Right cardiac atrium (tissue), 5 donors: ENCODE measurements around the gene CCDC87. TPM values are rescaled to one million over a fixed set of nuclear protein-coding genes. Genes with fewer than 3 reads are reported as not detected.
A peak's percentile ranks its signal among the peaks of the same experiment; 100 is the strongest.
"Not testable (repeated sequence)": the region's sequence is repeated elsewhere in the genome, so short reads cannot be mapped to it uniquely, and the experiment has no call there.

Source experiments
- ATAC-seq, 2 donors: fragments of 200-7000 bp; cut with Tn5 transposase; one replicate each; pipeline versions ENCODE4 v1.8.0 to v1.9.1; 2020; ENCODE audit warnings: moderate library complexity in 2 of 2, mild to moderate bottlenecking in 1 of 2
- DNase-seq, 3 donors: peaks; one replicate each; pipeline ENCODE4 v3.0.0-alpha.2; 2020
- H3K27ac ChIP-seq: one replicate; pipeline ENCODE4 v1.5.1; 2013; ENCODE audit warnings: mild to moderate bottlenecking, low read length, control low read depth, moderate library complexity
- H3K27me3 ChIP-seq: one replicate; pipeline ENCODE4 v1.6.1; 2013; ENCODE audit not compliant: control insufficient read depth, insufficient read depth
- H3K4me1 ChIP-seq: one replicate; pipeline ENCODE4 v1.6.1; 2013; ENCODE audit warnings: low read length; ENCODE audit not compliant: control insufficient read depth, insufficient read depth
- H3K4me3 ChIP-seq: one replicate; pipeline ENCODE4 v1.5.1; 2013; ENCODE audit warnings: low read length, control low read depth
- H3K9me3 ChIP-seq: one replicate; pipeline ENCODE4 v1.6.1; 2013; ENCODE audit warnings: low read length; ENCODE audit not compliant: control insufficient read depth
- WGBS: extraction: QIAGEN DNeasy Blood & Tissue Kit; methylation state at CpG from one replicate; pipeline ENCODE4 v1.1.7; 2013; 5-methylcytosine and 5-hydroxymethylcytosine counted together
- intact Hi-C, 4 donors: fragments of 100-400 bp; cut with DNase I; formaldehyde crosslinking; loops; one replicate each; pipeline versions ENCODE4 v1.11.0 to v1.14.0; 2022 to 2023
- polyA plus RNA-seq: library from polyadenylated mRNA; stranded (reverse); fragments of 200-250 nt; gene quantifications from one replicate; pipeline ENCODE4 v1.2.3, GENCODE V29; 2013
- total RNA-seq, 4 donors: library from RNA; stranded (reverse); fragmentation: NEBNext Ultra II Directional; extraction: Animal tissue kit (Norgen Biotek cat#: 25700); gene quantifications; one replicate each; pipeline ENCODE4 v1.2.1, GENCODE V29; 2021
- donor health status: healthy with polysubstance abuse.
- donor health status: DM: no; HTN: yes; CAD: no.
- donor health status: DM: no; HTN: no; CAD: no.
- donor health status: DM: no; HTN: yes; CAD: no; lungs with severe emphysema.
- donor health status: DM: yes; HTN: yes; CAD: no.

The CCDC87 gene
- total and polyA plus RNA-seq, 5 donors: 0.43 to 0.99 (median 0.62) TPM

DNA sequence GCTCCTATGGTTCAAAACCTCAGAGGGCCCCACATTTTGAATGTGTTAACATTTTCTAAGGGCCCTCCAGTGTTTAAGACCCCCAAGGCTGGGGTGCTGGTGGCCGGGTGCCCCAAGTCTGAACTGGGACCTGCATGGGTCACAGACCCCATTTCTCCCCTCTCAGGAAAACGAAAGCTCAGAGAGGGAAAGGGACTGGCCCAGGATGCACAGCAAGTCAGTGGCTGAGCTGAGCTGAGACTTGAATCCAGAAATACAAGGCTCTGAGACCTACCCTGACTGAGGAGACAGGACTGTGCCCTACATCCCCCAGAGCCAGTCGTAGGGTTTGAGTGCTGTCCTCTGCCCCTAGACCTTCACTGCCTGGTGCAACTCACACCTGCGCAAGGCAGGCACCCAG lies 42.0 kb downstream of the CCDC87 start:
- intact Hi-C loops: no loop called here
- Histone ChIP-seq H3K4me1 (no peaks in the 10 kb centered on the region), H3K9me3 (no peaks in the 10 kb centered on the region), H3K27me3 (no peaks in the 10 kb centered on the region), H3K4me3 (no peak overlapping the region), H3K27ac (no peak overlapping the region)
- 81% methylated on average over 4 of the region's 4 CpGs for WGBS
- ATAC-seq (no peak), DNase-seq (no peak)

GRCh38 chr11:66549696-66550095 lies 43.2 kb downstream of the CCDC87 start:
- no peaks in the 10 kb centered on the region for H3K4me1 ChIP-seq
- 88% methylated on average over 3 of the region's 3 CpGs for WGBS
- no peaks in the 10 kb centered on the region for H3K27me3 ChIP-seq
- ATAC-seq: no peak
- no peak overlapping the region for H3K4me3 ChIP-seq
- H3K27ac ChIP-seq: no peak overlapping the region
- intact Hi-C loops: no loop called here
- DNase-seq: no peak
- no peaks in the 10 kb centered on the region for H3K9me3 ChIP-seq

DNA sequence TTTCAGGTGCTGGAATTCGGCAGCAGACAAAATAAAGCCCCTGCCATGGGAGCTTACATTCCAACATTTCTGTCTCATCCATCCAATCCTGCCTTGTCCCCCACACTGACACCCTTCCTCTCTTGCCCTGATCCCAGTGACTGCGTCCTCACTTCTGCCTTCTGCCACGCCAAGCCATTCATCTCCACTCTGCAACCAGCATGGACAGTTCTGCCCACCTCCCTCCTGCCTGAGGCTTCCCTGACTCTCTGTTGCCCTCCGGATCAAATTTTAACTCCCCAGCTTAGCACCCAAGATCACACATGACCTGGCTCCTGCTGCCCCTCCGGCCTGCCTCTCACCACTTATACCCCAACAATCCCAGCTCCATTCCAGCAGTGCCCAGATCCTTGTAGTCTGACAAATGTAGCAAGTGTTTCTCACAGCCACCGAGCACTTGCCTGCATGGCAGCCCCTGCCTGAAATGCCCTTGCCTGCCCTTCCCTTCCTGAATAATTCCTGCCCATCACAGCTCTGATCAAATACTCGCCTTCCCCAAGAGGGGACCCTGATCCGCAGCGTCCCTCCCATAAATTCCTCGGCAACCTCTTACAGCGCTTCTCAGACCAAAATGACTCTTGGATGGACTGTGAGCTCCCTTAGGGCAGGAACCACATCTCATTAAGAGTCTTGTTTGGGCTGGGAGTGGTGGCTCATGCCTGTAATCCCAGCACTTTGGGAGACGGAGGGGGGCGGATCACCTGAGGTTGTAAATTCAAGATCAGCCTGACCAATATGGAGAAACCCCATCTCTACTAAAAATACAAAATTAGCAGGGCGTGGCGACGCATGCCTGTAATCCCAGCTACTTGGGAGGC lies 43.9 kb downstream of the CCDC87 start:
- Histone ChIP-seq H3K9me3 (no peaks in the 10 kb centered on the region), H3K27ac (no peak overlapping the region), H3K27me3 (no peaks in the 10 kb centered on the region), H3K4me3 (no peak overlapping the region), H3K4me1 (no peaks in the 10 kb centered on the region)
- intact Hi-C loops: no loop called here
- DNase-seq: peak in 2 of 3 donors; percentile 18 to 22
- WGBS: 53% methylated on average over 16 of the region's 16 CpGs
- ATAC-seq: no peak

DNA sequence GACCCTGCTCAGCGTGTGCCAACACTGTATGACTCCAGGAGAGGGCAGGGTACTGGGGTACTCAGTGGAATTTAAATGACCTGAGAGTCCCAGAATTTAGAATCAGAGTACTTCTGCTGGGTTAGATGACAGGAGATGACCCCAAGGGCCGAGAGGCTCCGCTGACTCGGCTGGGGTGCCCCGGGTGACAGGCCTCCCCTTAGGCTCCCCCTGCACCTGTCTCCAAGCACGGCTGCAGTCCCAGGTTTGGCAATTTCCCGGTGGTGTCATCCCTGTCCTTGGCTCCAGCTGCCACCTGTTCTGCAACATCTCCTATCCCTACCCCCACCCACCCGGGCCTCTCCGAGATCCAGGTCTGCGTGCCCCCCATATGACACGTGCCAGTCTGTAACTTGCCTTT lies 44.8 kb downstream of the CCDC87 start:
- DNase-seq (peak in 1 of 3 donors; percentile 37), ATAC-seq (no peak)
- intact Hi-C loops: no loop called here
- Histone ChIP-seq H3K9me3 (no peaks in the 10 kb centered on the region), H3K4me1 (no peaks in the 10 kb centered on the region), H3K4me3 (no peak overlapping the region), H3K27me3 (no peaks in the 10 kb centered on the region), H3K27ac (no peak overlapping the region)
- 57% methylated on average over 11 of the region's 11 CpGs for WGBS

- DNase-seq (peak in 1 of 3 donors; percentile 41), ATAC-seq (no peak)
- no peak overlapping the region for H3K4me3 ChIP-seq
- no peaks in the 10 kb centered on the region for H3K4me1 ChIP-seq
- no peak overlapping the region for H3K27ac ChIP-seq
- 35% methylated on average over 5 of the region's 5 CpGs for WGBS
- intact Hi-C loops: no loop called here
- H3K27me3 ChIP-seq: no peaks in the 10 kb centered on the region
- H3K9me3 ChIP-seq: no peaks in the 10 kb centered on the region
Measured at GRCh38 chr11:66547662-66548009, 45.2 kb downstream of the CCDC87 start.

DNA sequence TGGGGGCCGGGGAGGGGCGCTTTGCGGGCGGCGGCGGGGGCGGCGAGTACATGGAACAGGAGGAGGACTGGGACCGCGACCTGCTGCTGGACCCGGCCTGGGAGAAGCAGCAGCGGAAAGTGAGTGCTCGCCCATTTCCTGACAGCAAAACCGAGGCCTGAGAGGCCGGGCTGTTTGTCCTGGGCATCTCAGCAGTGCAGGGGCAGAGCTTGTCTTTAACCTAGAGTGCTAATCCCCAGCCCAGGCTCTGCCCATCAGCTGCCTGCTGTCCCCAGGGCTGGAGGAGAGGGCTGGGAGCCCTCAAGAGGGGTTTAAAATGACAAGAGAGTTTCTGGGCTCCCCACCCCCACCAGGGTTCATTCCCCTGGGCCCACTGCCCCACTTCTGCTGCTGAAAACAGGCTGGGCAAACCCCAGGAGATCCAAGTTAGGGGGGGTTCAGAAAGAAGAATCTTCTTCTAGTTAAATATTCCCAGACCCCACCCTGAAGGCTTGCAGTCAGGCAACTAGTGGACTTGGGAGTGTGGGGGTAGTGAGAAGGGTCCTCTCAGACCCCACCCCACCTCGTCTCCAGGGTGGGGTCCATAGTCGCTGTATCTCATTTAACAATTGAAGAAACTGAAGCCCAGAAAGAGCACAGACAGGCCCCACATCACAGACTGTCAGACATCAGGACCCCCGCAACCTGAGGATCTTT lies 45.7 kb downstream of the CCDC87 start:
- DNase-seq: peak in 1 of 3 donors; percentile 52
- Histone ChIP-seq H3K4me1 (no peaks in the 10 kb centered on the region), H3K9me3 (no peaks in the 10 kb centered on the region), H3K27me3 (no peaks in the 10 kb centered on the region), H3K4me3 (peak overlapping the region; percentile 53), H3K27ac (no peak overlapping the region)
- intact Hi-C loops: no loop called here
- no peak for ATAC-seq
- 24% methylated on average over 18 of the region's 18 CpGs for WGBS

GRCh38 chr11:66546368-66546965 lies 46.4 kb downstream of the CCDC87 start, which contains the start of gene ACTN3:
ACTN3 (plus strand) TSS chr11:66546903; CDS start chr11:66546938, 35 bp downstream.
- WGBS: 2% methylated on average over 37 of the region's 37 CpGs

DNA sequence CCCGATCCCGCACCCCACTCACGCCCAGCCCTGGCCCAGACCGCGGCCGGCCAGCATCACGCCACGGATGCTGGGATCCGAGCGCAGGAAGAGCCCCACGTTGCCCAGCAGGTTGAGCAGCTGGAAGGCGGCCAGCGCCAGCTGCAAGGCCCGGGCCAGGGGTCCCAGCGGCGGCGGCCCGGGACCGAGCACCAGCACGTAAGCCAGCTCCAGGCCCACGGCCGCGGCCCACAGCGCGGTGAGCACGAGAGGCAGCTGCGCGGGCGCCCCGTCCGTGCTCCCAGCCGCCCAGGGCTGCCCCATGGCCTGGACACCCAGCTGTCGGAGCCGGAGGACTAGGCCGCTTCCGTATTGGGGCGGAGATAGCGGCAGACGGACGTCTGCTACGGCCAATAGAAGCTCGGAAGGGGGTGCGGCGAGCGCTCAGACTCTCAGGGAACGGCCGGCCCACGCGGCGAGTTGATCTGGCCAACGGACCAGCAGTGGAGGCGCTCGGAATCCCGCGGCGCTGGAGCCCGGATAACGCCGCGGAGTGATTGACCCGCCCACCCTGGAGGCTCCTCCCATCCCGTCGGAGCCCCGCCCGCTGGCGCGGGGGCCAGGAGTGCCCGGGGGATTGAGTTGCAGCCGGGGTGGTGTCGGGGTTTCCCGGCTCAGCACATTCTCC lies 47.0 kb downstream of the CCDC87 start, which contains the start of gene ZDHHC24:
Gene ZDHHC24 (minus strand): TSS at position 348 of the 667 bp plus-strand sequence. CDS start 45 bp downstream, at position 303.
- WGBS: under 1% methylated on average over 71 of the region's 71 CpGs
- Histone ChIP-seq H3K9me3 (no peaks in the 10 kb centered on the region), H3K27ac (peak within 1 kb of the TSS; percentile 24), H3K4me1 (no peaks in the 10 kb centered on the region), H3K27me3 (no peaks in the 10 kb centered on the region), H3K4me3 (peak within 1 kb of the TSS; percentile 53)
- intact Hi-C loops: no loop called here
- peak; percentile 97 for ATAC-seq
- DNase-seq: peak; percentile 99 to 100 (median 99)

More at GRCh38 chr11:66546368-66546965, 46.4 kb downstream of the CCDC87 start, which contains the start of gene ACTN3:
- peak; percentile 22 to 43 for ATAC-seq
- Histone ChIP-seq H3K9me3 (no peaks in the 10 kb centered on the region), H3K27me3 (no peaks in the 10 kb centered on the region), H3K4me3 (peak within 1 kb of the TSS; percentile 53), H3K4me1 (no peaks in the 10 kb centered on the region), H3K27ac (peak within 1 kb of the TSS; percentile 24)
- intact Hi-C loops: no loop called here
- DNase-seq: peak; percentile 46 to 84 (median 81)

- not testable (repeated sequence) for ATAC-seq
Measured at GRCh38 chr11:66544952-66545351, 47.9 kb downstream of the CCDC87 start.

DNA sequence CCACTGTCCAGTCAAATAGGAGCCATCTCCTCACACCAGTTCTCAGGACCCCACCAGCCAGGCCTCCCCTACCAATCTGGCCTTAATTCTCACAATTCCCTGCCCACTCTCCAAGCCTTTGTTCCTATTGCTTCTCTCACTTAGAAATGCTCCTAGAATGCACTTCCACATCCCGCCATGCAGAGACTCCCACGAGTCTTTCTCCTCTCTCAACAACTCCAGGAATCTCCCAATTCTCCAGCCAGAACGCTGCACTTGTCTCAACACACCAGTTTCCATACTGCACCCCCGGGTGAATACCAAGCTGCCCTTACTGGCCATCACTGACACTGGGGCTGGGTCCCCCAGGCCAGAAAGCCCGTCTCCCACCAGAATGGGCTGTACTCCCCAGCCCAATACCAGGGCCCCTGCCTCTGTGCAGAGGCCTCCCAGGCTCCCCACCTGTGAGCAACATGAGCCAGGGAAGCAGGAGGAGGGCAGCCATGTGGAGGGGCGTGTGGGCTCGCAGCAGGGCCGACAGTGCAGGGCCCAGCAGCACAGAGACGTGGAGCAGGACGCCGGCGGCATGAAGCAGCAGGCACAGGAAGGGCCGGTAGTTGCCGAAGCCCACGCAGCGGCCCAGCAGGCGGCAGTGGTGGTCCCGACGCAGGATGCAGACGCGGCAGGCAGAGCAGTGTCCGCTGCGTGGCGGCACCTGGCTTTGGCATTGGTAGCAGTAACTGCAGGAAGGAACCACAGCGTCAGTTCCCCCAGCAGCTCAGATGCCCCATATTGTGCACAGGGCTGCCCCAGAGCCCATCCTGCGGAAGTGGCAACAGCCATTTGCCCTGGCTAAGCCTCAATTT lies 49.4 kb downstream of the CCDC87 start:
- no peak overlapping the region for H3K4me3 ChIP-seq

More at GRCh38 chr11:66544952-66545351, 47.9 kb downstream of the CCDC87 start:
- H3K27ac ChIP-seq, H3K9me3 ChIP-seq, H3K4me1 ChIP-seq, intact Hi-C loops, H3K27me3 ChIP-seq: not testable (repeated sequence)
- DNase-seq: peak in 2 of 3 donors; percentile 25 to 35
- peak overlapping the region; percentile 53 for H3K4me3 ChIP-seq
- 79% methylated on average over 14 of the region's 14 CpGs for WGBS

More for the DNA sequence above, 49.4 kb downstream of the CCDC87 start:
- Histone ChIP-seq H3K4me1 (no peaks in the 10 kb centered on the region), H3K9me3 (no peaks in the 10 kb centered on the region), H3K27me3 (no peaks in the 10 kb centered on the region), H3K27ac (no peak overlapping the region)
- peak in 1 of 2 donors; percentile 0 for ATAC-seq
- intact Hi-C loops: no loop called here
- WGBS: 24% methylated on average over 26 of the region's 26 CpGs
- DNase-seq: peak; percentile 49 to 83 (median 83)
